Spleen (tissue), 11 donors: ENCODE results near the gene TAX1BP1. TPM values are rescaled to one million over a fixed set of nuclear protein-coding genes. Genes with fewer than 3 reads are reported as not detected.
A peak's percentile ranks its signal among the peaks of the same experiment; 100 is the strongest.

Source experiments
- DNase-seq: peaks from one replicate; pipeline ENCODE4 v3.0.0-alpha.2; 2020
- H3K27ac ChIP-seq, 8 donors: fragments of 200-600 bp; sonication (generic) in 7 of 8; 1 replicate in 4 of 8; 2 replicates in 4 of 8; pipeline versions ENCODE4 v1.5.0 to v1.8.0; 2016 to 2021; ENCODE audit warnings: inconsistent platforms in 4 of 8, mild to moderate bottlenecking in 4 of 8, moderate library complexity in 1 of 8
- H3K27me3 ChIP-seq, 7 donors: fragments of 200-600 bp; sonication (generic) in 6 of 7; replicated peaks in 1 of 7; 1 replicate in 4 of 7; 2 replicates in 3 of 7; pipeline versions ENCODE4 v1.5.0 to v1.8.0; 2016 to 2021; ENCODE audit warnings: inconsistent platforms in 3 of 7, mild to moderate bottlenecking in 1 of 7
- H3K36me3 ChIP-seq, 6 donors: fragments of 200-600 bp; sonication (generic) in 5 of 6; 1 replicate in 4 of 6; 2 replicates in 2 of 6; pipeline versions ENCODE4 v1.5.0 to v1.8.0; 2016 to 2021; ENCODE audit warnings: inconsistent platforms in 2 of 6
- H3K4me1 ChIP-seq, 6 donors: fragments of 200-600 bp; sonication (generic) in 5 of 6; 1 replicate in 3 of 6; 2 replicates in 3 of 6; pipeline versions ENCODE4 v1.5.0 to v1.8.0; 2016 to 2021; ENCODE audit warnings: inconsistent platforms in 3 of 6
- H3K4me3 ChIP-seq, 8 donors: fragments of 200-600 bp; sonication (generic) in 7 of 8; 1 replicate in 4 of 8; 2 replicates in 4 of 8; pipeline versions ENCODE4 v1.5.0 to v1.8.0; 2016 to 2021; ENCODE audit warnings: inconsistent platforms in 4 of 8, mild to moderate bottlenecking in 4 of 8, moderate library complexity in 2 of 8
- H3K9me3 ChIP-seq, 8 donors: fragments of 200-600 bp; sonication (generic) in 7 of 8; 1 replicate in 4 of 8; 2 replicates in 4 of 8; pipeline versions ENCODE4 v1.5.0 to v1.8.0; 2016 to 2021; ENCODE audit warnings: inconsistent platforms in 4 of 8
- CTCF ChIP-seq, 11 experiments: fragments of 200-600 bp in 7 of 11; fragments of 450-650 bp in 4 of 11; sonication (generic) in 4 of 11; IDR thresholded peaks in 8 of 11; conservative IDR thresholded peaks in 3 of 11; 1 replicate in 7 of 11; 2 replicates in 4 of 11; pipeline versions ENCODE4 v1.4.0 to v1.8.0; 2016 to 2021; ENCODE audit warnings: antibody characterized with exemption in 11 of 11, inconsistent platforms in 4 of 11, mild to moderate bottlenecking in 1 of 11
- POLR2A ChIP-seq, 3 donors: fragments of 450-650 bp; IDR thresholded peaks; one replicate each; pipeline ENCODE4 v1.5.1; 2017; ENCODE audit warnings: antibody characterized with exemption in 3 of 3, mild to moderate bottlenecking in 1 of 3
- POLR2AphosphoS5 ChIP-seq, 3 donors: sonication (generic); formaldehyde crosslinking; IDR thresholded peaks; one replicate each; pipeline ENCODE4 v1.5.1; 2017; ENCODE audit warnings: antibody characterized with exemption in 3 of 3
- WGBS, 5 donors: extraction: QIAGEN DNeasy Blood & Tissue Kit in 3 of 5; methylation state at CpG; one replicate each; pipeline versions ENCODE4 v1.1.5 to v1.1.7; 2013 to 2018; 5-methylcytosine and 5-hydroxymethylcytosine counted together
- intact Hi-C: fragments of 100-400 bp; cut with DNase I; formaldehyde crosslinking; loops from one replicate; pipeline ENCODE4 v1.15.0; 2023; ENCODE audit warnings: low total_unique reads
- polyA plus RNA-seq, 3 donors: library from polyadenylated mRNA; stranded (reverse); fragments of 200-250 nt; gene quantifications; one replicate each; pipeline ENCODE4 v1.2.1, GENCODE V29; 2013
- total RNA-seq, 7 donors: library from RNA; depleted of rRNA in 3 of 7; stranded (reverse); fragments of >200 nt in 3 of 7; fragmentation: NEBNext Ultra II Directional in 4 of 7; extraction: Animal tissue kit (Norgen Biotek cat#: 25700) in 4 of 7; gene quantifications; one replicate each; pipeline versions ENCODE4 v1.1.0 to v1.2.1, GENCODE V29; 2016 to 2021
- donor health status: healthy with polysubstance abuse.
- donor health status: DM: no; HTN: no; CAD: no; lungs with moderate emphysema.
- donor health status: DM: no; HTN: no; CAD: no.
- donor health status: Bipolar disorder and iron deficiency.
- donor health status: healthy.
- donor health status: DM: no; HTN: no; CAD: no.
- donor health status: DM: yes; HTN: yes; CAD: no.

TAX1BP1 gene
- total and polyA plus RNA-seq, 10 donors: 28.6 to 146 (median 99.3) TPM

- H3K27ac ChIP-seq: no peak overlapping the region
- no peak overlapping the region for H3K4me3 ChIP-seq
- no peak for DNase-seq
- no peaks in the 10 kb centered on the region for H3K9me3 ChIP-seq
- H3K36me3 ChIP-seq: peaks cover 0 to 26% (median 0%) of the 10 kb centered on the region in 6 donors
- intact Hi-C loops: no loop called here
- no peaks in the 10 kb centered on the region for H3K27me3 ChIP-seq
- peaks cover 0 to 22% (median 13%) of the 10 kb centered on the region in 6 donors for H3K4me1 ChIP-seq
- TF ChIP-seq POLR2A (IDR thresholded peaks at IDR 0.05) (no peak), CTCF (IDR thresholded peaks at IDR 0.05 in 8 of 11, conservative IDR thresholded peaks at IDR 0.05 in 3 of 11) (no peak), POLR2AphosphoS5 (IDR thresholded peaks at IDR 0.05) (no peak)
- 85 to 98% (median 91%) methylated on average over 6 of the region's 6 CpGs for WGBS, 5 donors
Measured at GRCh38 chr7:27871866-27872265, 131.9 kb downstream of the TAX1BP1 start.

- no peaks in the 10 kb centered on the region for H3K9me3 ChIP-seq
- H3K4me1 ChIP-seq: peaks cover 0 to 16% (median 9%) of the 10 kb centered on the region in 6 donors
- no peaks in the 10 kb centered on the region for H3K27me3 ChIP-seq
- 77 to 89% (median 82%) methylated on average over 17 of the region's 17 CpGs for WGBS, 5 donors
- H3K36me3 ChIP-seq: peaks cover 0 to 21% (median 0%) of the 10 kb centered on the region in 6 donors
- DNase-seq: no peak
- H3K27ac ChIP-seq: no peak overlapping the region
- intact Hi-C loops: no loop called here
- no peak for TF ChIP-seq CTCF (IDR thresholded peaks at IDR 0.05 in 8 of 11, conservative IDR thresholded peaks at IDR 0.05 in 3 of 11)
- TF ChIP-seq POLR2AphosphoS5 (IDR thresholded peaks at IDR 0.05): no peak
- H3K4me3 ChIP-seq: no peak overlapping the region
Measured at GRCh38 chr7:27872356-27873275, 132.7 kb downstream of the TAX1BP1 start.

GRCh38 chr7:27873981-27874957 is 134.3 kb downstream of the TAX1BP1 start:
- H3K9me3 ChIP-seq: no peaks in the 10 kb centered on the region
- WGBS, 5 donors: 67 to 70% (median 68%) methylated on average over 13 of the region's 13 CpGs
- TF ChIP-seq POLR2A (IDR thresholded peaks at IDR 0.05): no peak
- TF ChIP-seq POLR2AphosphoS5 (IDR thresholded peaks at IDR 0.05): peak; percentile 53 to 69 (median 57)
- no peak for TF ChIP-seq CTCF (IDR thresholded peaks at IDR 0.05 in 8 of 11, conservative IDR thresholded peaks at IDR 0.05 in 3 of 11)
- intact Hi-C loops: no loop called here
- DNase-seq: no peak
- peak overlapping the region in 3 of 8 donors; percentile 15 to 31 (median 19) for H3K27ac ChIP-seq
- H3K4me3 ChIP-seq: no peak overlapping the region
- H3K4me1 ChIP-seq: peaks cover 0 to 16% (median 9%) of the 10 kb centered on the region in 6 donors
- H3K36me3 ChIP-seq: peaks cover 0 to 13% (median 0%) of the 10 kb centered on the region in 6 donors
- no peaks in the 10 kb centered on the region for H3K27me3 ChIP-seq
